HG02678 (cell line): ENCODE measurements around the gene VAMP4.

Experiments
- ATAC-seq: cut with Tn5 transposase; IDR thresholded peaks from one replicate; pipeline ENCODE4 v1.9.1; 2021; ENCODE audit warnings: mild to moderate bottlenecking, moderate library complexity; ENCODE audit not compliant: unreplicated experiment

VAMP4 gene, protein sequence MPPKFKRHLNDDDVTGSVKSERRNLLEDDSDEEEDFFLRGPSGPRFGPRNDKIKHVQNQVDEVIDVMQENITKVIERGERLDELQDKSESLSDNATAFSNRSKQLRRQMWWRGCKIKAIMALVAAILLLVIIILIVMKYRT

DNA sequence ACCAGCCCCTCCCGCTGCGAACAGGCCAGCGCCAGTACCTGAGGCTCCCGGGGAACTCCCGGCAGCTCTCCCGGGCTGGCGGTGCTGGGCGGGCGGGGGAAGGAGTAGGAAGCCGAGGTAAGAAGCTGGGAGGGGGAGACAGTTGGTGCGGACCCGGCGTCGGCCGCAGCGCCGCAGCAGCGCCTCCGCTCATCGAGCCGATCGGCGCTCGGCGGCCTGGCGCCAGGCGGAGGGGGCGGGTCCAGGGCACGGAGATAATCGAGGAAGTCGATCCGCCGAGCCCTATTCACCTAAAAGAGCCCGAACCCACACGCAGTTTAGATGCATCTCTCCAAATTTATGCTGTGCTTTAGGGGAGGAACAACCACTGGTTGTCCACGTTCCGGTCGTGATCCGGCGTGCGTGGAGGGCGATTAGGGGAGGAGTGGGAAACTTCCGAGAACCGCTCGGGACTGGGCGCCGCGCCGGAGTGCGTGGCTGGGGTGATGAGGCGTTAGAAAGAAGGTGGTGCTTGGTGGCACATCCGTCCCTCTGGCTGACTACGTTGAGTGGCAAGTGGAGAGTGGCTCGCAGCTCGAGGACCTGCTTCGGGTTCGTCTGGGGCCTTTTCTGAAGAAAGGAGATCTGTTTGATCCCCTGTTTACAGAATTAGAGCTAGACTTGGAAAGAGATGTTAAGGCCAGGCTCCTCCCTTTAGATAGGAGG, at the start of gene VAMP4:
Gene VAMP4, minus strand, starts transcription at position 194 of the 705 bp plus-strand sequence. CDS start 3,651 bp downstream, outside the sequence.
- peak; percentile 93 for ATAC-seq

DNA sequence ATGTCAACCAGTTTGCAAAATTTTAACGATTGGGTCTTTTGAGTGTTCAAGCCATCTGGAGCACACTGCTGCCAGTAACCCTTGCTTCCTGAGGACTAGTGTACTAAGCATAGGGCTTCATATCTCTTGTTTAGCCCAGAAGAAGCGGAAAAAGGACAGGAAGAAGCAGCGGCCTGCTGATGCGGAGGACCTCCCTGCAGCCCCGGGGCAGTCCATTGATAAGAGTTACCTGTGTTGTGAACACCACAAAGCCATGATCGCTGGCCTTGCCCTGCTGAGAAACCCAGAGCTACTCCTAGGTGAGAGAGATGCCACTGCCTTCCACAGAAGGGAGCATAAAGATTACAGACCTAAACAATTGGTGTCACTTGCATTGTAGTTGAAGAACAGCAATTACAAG, 48.5 kb upstream of the VAMP4 start:
- no peak for ATAC-seq

DNA sequence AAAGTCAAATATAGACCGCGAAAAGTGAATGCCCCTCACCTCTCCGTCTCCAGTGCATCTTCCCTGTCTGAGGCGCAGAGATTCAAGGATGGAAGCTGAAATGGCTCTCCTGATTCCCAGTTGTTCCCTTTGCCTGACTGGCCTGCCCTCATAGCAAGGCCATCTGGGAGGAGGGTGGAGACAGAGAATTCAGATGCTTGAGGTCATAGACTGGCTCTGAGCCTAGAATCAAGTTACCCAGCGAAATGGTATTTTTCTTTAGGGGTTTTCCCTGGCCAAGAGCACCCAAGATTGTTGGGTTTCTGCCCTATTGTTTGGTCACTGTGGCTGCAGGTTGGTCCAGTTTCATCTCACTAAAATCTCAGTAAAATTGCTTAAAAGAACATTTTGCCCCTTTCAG, 46.8 kb upstream of the VAMP4 start:
- ATAC-seq, result no peak

DNA sequence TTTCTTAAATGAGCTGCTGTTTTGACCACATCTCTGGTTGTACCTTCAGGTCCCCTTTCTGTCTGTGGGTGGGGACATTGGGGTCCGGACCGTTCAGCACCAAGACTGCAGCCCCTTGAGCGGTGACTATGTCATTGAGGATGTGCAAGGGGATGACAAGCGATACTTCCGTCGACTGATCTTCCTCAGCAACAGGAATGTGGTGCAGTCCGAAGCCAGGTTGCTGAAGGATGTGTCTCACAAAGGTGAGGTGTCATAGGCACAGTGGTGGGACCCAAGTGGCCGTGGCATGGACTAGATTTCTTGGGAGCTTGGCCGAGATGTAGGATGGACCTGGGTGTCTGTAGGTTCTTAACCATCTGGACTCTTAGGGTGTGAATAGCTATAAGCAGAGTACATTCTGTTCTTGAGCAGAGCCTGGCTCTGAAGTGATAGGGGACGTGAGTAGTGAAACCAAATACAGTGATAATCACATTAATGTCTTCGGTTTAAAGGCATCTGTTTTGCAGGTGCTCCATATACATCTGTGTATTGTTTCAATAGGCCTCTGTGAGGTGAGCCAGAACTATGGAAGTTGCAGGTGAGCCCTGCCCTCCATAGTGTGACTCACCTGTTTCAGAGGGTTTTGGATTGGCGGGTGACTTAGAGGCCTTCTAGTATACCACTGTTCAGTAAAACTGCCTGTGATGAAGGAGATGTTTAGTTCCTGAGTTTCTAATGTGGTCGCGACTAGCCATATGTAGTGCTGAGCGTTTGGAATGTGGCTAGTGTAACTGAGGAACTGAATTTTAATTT, 46.0 kb upstream of the VAMP4 start:
- ATAC-seq, result no peak

DNA sequence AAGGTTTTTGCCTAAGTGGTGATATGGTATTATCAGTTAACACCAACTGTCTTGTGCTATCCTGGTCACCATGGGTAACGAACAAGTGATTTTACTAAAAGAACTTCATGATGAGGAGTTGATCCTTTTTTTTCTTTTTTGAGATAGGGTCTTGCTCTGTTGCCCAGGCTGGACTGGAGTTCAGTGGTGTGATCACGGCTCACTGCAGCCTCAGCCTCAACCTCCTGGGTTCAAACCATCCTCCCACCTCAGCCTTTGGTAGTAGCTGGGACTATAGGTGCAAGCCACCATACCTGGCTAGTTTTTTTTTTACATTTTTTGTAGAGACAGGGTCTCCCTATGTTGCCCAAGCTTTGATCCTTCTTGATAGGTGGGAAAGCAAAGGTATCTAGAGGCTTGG, 44.7 kb upstream of the VAMP4 start:
- ATAC-seq, result no peak

DNA sequence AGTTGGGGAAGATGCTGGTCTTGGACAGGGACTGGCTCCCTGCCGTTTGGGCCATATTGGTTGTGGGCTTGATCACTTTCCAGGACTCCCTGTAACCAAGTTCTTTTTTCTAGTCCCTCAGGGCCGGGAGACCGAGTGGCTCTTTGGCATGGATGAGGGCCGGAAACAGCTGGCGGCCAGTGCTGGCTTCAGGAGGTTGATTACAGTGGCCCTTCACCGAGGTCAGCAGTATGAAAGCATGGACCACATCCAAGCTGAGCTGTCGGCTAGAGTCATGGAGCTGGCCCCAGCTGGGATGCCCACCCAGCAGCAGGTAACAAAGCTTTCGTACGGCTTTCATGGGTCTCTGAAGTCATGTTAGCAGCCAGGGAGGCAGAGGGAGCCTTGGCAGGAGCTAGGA, 43.9 kb upstream of the VAMP4 start:
- no peak for ATAC-seq

DNA sequence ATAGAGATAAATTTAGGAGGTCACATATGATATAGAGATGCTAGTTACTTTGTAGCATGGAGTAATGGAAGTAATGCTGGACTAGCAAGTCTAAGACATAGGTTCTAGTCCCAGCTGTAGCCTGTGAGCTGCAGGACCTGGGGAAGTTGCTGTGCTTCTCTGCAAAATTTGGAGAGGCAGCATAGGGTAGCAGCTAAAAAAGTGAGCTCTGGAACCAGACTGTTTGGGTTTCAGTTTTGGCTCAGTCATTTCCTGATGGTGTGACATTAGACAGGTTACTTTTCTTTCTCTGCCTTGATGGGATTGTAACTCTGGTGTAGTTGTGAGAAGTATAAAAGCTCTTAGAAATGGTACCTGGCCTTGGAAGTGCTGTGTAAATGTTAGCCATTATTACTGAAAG, 42.9 kb upstream of the VAMP4 start:
- ATAC-seq, result no peak

DNA sequence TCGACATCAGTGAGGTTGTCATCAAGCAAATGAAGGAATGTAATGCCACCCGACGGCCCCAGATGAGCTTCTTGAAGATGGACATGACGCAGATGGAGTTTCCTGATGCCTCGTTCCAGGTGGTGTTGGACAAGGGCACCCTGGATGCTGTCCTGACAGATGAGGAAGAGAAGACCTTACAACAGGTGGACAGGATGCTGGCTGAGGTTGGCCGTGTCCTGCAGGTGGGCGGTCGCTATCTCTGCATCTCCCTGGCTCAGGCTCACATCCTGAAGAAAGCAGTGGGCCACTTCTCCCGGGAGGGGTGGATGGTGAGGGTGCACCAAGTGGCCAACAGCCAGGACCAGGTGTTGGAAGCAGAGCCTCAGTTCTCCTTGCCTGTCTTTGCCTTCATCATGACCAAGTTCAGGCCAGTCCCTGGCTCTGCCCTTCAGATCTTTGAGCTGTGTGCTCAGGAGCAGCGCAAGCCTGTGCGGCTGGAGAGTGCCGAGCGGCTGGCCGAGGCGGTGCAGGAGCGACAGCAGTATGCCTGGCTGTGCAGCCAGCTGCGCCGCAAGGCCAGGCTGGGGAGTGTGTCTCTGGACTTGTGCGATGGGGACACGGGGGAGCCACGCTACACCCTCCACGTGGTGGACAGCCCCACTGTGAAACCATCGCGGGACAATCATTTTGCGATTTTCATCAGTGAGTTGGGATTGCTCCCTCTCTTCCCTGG, 42.1 kb upstream of the VAMP4 start:
- no peak for ATAC-seq

DNA sequence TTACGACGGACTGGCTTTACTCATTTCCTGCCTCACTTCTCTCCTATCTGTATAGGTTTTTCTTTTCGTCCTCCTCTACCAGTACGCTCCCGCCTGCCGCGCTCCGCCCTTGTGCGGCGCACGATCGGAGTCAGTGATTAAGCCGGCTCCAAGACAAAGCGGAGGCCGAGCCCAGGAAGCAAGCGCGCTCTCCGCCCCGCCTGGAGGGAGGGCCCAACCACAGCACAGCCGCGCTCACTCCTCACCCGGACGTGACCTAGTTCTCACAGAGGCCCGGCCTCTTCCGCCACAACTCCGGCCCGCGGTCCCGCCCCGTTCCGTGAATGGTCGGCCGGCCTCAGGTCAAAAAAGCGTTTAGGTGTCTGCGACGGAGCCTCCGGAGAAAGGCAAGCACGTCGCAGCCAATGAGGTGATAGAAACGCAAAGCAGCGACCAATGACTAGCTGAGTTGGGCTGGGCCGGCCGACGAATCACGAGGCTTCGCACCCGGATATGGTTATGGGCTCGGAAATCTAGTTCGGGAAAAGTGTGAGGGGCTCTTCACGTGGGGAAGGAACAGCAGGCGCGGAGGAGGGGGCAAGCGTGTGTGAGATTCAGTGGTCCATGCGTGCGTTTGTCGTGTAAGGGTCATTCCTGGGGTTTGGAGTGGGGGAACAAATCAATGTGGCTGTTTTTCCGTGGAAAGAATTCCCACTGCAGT, 39.5 kb upstream of the VAMP4 start, which contains the start of gene METTL13:
Gene METTL13, plus strand, starts transcription at position 485 of the 700 bp plus-strand sequence. CDS start 308 bp downstream, outside the sequence.
- ATAC-seq, result peak; percentile 99

DNA sequence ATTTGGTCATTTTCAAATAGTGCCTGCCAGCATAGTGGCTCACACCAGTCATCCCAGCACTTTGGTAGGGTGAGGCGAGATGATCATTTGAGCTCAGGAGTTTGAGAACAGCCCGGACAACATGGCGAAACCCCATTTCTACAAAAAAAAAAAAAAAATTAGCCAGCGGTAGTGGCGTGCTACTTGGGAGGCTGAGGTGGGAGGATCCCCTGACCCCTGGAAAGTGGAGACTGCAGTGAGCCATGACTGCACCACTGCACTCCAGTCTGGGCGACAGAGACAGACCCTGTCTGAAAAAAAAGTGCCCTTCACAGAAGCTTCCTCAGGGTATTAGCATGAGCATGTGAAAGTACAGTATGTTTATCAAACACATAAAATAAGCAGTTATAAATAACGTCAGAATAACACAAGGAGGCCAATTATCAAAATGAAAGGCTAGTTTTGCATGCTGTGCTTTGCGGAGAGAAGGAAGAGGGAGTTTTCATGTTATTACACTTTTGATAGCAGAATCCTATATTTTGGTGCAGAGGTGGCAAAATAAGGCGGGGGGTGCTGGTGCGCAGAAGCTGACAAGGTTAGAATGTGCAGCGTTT, 38.8 kb upstream of the VAMP4 start:
- no peak for ATAC-seq

DNA sequence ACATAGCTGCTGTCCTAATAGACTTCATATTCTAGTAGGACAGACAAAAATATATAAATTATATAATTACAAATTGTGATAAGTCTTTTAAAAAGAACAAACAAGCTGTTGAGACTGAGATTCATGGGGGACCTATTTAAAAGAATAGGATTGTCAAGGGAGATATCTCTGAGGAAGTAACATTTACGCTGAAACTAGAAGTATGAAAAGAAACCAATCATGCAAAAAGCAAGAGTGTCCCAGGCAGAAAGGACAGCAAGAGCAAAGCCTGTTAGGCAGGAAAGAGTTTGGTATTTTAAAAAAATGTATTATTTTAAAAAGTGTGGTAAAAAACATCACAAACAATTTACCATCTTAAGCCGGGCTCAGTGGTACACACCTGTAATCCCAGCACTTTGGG, 30.4 kb upstream of the VAMP4 start:
- ATAC-seq, result no peak

DNA sequence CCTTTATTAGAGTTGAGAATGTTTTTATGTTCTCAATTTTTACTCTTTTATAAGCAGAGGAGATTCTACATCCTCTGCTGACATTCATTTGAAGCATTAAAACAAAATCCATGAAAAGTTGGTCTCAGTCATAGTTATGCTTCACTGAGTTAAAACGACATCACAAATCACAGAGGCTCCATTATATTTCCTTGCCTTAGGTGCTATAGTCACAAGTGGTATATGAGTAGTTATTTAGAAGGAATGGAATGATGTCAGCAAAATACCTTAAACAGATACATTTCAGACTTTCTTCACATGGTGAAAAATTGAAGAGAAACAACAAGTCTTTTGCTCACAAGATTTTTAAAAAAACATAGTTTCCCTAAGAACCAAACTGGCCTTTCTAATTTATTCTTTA, 27.9 kb upstream of the VAMP4 start:
- no peak for ATAC-seq

DNA sequence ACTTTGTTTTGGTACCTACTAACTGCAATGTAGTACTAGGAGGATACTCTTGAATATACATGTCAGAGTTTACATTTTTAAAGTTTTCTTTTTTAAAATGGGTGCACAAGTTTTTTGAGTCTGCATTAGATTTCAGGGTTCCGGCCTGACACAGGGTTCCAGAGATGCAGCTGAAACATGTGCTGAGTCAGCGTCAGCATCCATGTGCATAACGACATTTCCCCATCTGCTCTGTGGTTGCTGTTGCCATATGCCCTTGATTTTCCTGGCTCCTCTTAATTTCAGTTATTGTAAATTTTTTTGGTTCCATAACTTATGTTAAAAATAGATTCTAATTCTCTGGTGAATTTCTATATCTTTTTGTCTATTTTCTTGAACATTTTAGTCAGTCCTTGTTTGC, 27.3 kb upstream of the VAMP4 start:
- ATAC-seq, result no peak

DNA sequence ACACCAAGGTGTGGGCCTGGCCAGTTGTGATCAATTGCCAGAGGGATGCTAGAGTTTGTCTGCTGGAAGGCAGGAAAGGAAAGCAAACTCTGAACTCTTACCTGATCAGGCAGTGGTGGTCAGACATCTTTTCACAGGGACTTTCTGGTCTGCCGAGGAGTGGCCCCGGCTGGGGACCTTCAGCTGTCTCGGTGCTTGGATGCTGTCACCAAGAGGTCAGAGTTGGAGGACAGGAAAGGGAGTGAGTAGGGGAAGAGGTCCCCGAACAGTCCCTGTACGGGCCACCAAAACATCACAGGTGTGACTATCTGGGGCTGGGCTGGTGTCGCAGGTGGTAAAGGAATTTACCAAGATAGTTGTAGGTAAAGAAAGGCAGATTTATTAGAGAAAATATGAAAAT, 21.9 kb upstream of the VAMP4 start:
- ATAC-seq, result no peak

DNA sequence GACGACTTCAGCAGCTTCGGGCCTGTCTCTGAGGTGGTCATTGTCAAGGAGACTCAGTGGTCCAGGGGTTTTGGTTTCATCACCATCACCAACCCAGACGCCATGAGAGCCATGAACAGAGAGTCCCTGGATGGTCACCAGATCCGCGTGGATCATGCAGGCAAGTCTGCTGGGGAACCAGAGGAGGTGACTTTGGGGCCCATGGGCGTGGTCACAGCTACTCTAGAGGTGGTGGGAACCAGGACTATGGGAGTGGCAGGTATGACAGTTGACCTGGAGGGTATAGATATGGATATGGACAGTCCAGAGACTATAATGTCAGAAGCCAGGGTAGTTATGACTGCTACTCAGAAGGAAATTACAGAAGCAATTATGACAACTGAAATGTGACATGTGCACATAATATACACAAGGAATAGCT, 20.3 kb upstream of the VAMP4 start:
- ATAC-seq, result no peak

DNA sequence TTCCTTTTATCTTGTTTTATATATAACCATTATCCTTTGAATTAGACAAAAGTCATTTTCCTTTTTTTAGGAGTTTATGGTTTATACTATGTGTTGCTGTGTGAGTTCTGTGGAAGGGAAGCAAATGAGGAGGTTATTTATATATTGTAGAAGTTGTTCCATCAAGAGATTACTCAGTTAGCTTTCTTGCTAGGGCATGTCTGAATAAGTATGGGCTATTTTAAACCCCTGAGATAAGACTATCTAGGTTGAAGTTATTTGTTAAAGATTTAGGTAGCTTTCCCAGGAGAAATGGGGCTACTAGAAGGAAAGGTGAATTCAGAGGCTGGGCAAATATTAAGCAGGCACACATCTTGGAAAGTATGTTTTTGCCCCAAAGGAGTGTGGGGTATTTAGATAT, 16.1 kb upstream of the VAMP4 start:
- no peak for ATAC-seq

DNA sequence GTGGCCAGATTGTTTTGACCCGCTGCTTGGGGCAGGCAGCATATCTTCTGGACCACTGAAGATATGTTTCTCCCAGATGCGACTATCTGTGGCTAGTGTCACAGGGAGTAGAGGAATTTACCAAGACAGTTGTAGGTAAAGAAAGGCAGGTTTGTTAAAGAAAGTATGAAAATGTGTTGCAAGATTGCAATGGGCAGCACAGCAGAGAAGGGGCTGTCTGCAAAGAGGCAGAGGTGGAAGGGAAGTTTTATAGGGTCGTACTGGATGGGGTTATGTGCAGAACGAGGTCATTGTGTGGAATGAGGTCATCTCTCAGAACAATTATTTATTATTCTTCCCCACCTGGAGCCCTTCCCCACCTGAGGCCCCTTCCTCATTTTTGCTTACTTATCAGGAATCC, 15.0 kb upstream of the VAMP4 start:
- ATAC-seq, result no peak

DNA sequence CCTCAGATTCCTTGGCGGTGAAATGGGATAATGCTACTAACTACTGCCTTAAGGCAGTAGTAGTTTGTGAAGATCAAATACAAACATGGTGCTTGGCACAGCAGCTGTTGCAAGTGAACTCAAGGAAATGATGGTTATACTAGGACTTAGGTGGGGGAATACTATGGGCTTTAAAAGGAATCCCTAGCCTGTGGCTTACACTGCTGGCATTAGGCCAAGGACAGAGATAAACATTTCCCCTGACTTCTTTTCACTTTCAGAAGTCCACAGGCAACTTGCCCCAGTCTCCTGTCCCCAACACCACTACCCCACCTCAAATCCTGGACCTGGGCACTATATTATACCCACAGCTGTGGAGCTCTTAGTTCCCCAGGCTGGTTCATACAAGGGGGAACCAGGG, 13.1 kb upstream of the VAMP4 start:
- no peak for ATAC-seq

DNA sequence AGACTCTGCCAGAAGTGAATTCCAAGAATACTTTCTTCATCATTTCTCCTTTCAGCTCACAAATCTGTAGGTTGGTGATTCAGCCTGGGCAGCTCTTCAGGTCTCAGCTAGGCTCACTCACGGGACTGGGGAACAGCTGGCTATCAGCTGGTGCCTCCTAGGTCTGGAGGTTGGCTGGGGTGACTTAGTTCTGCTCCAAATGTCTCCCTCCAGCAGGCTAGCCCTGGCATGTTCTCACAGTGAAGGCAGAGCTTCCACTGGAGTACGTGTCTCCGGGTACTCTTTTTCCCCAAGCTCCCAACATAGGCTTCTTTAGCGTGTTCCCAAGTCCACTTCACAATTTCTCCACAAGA, 12.5 kb upstream of the VAMP4 start:
- no peak for ATAC-seq

DNA sequence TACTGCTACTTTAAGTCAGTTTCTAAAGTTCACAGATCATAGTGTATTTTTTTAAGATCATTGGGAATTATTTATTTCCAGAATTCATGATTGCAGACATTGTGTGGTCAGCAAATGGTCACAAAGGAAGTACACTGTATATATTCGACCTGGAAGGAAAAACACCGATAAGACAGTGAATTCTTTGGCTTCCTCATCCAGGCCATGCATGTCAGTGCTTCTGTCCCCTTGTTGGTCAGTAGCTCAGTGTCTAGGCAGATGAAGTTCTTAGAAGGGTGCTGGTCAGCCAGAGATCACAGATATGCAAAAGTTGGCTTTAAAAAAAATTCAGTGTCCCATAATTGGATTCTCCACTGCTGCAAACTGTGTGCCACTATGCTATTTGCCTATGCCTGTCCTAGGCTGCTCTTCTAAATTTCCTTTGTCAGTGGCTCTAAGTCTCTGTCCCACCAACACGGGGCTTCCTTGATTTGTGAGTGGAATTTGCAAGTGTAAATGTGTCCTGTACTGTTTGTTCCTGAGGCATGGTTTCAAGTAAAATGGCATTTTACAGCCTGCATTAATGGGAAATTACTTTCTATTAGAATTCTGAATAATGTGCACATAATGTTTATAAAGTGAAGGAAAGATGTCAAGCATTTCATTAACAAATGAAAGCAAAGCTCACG, 12.0 kb upstream of the VAMP4 start:
- ATAC-seq, result no peak
